OCI-M1 (cell line): ENCODE data around the gene GPR153.
"Not testable (repeated sequence)": the region's sequence is repeated elsewhere in the genome, so short reads cannot be mapped to it uniquely, and the experiment has no call there.

Experiments
- DNase-seq: peaks from one replicate; lab custom pipeline; 2025; lab: John Stamatoyannopoulos, UW

The GPR153 gene

GRCh38 chr1:6233376-6233775 lies 27.5 kb downstream of the GPR153 start:
- no peak for DNase-seq

- no peak for DNase-seq
Measured at GRCh38 chr1:6225651-6226050, 35.2 kb downstream of the GPR153 start.

- DNase-seq = no peak
Measured at GRCh38 chr1:6224718-6225117, 36.2 kb downstream of the GPR153 start.

- no peak for DNase-seq
Measured at GRCh38 chr1:6223617-6224016, 37.3 kb downstream of the GPR153 start.

GRCh38 chr1:6222636-6223035 lies 38.3 kb downstream of the GPR153 start:
- no peak for DNase-seq

- no peak for DNase-seq
Measured at GRCh38 chr1:6221210-6221784, 39.6 kb downstream of the GPR153 start.

- DNase-seq = no peak
Measured at GRCh38 chr1:6220236-6220635, 40.7 kb downstream of the GPR153 start.

GRCh38 chr1:6219641-6220040 lies 41.3 kb downstream of the GPR153 start:
- not testable (repeated sequence) for DNase-seq

GRCh38 chr1:6218375-6219164 lies 42.3 kb downstream of the GPR153 start:
- no peak for DNase-seq

- DNase-seq = no peak
Measured at GRCh38 chr1:6212193-6212959, 48.5 kb downstream of the GPR153 start.

- no peak for DNase-seq
Measured at GRCh38 chr1:6211731-6212130, 49.2 kb downstream of the GPR153 start.

- no peak for DNase-seq
Measured at GRCh38 chr1:6210591-6211355, 50.1 kb downstream of the GPR153 start.

- peak; percentile 34 for DNase-seq
Measured at GRCh38 chr1:6209661-6210580, 51.0 kb downstream of the GPR153 start.

GRCh38 chr1:6208723-6209660 lies 51.9 kb downstream of the GPR153 start:
- peak; percentile 78 for DNase-seq

GRCh38 chr1:6207921-6208320 lies 53.0 kb downstream of the GPR153 start:
- no peak for DNase-seq

- DNase-seq = no peak
Measured at GRCh38 chr1:6207075-6207885, 53.6 kb downstream of the GPR153 start.

- DNase-seq = no peak
Measured at GRCh38 chr1:6206520-6206855, 54.4 kb downstream of the GPR153 start.

- peak; percentile 26 for DNase-seq
Measured at GRCh38 chr1:6205849-6206519, 54.9 kb downstream of the GPR153 start, which contains the start of gene RNF207. Gene RNF207, plus strand, starts transcription at chr1:6206119. Its CDS starts 417 bp downstream, at chr1:6206536.

- DNase-seq = no peak
Measured at GRCh38 chr1:6202256-6202655, 58.6 kb downstream of the GPR153 start.
